HG02938 (cell line): Measurements from ENCODE around the gene CUX1.
"Not testable (repeated sequence)": the region's sequence is repeated elsewhere in the genome, so short reads cannot be mapped to it uniquely, and the experiment has no call there.

ENCODE experiments used
- ATAC-seq: cut with Tn5 transposase; IDR thresholded peaks from one replicate; pipeline ENCODE4 v1.9.1; 2021; ENCODE audit warnings: mild to moderate bottlenecking, moderate library complexity; ENCODE audit not compliant: unreplicated experiment

CUX1 gene

GRCh38 chr7:101993311-101993710 is 175.9 kb downstream of the CUX1 start:
- ATAC-seq = no peak

- no peak for ATAC-seq
Measured at GRCh38 chr7:101995121-101995520, 177.7 kb downstream of the CUX1 start.

GRCh38 chr7:101996131-101996691 is 178.8 kb downstream of the CUX1 start:
- ATAC-seq = no peak

- ATAC-seq = no peak
Measured at GRCh38 chr7:101996876-101997275, 179.4 kb downstream of the CUX1 start.

- no peak for ATAC-seq
Measured at GRCh38 chr7:101998029-101998905, 180.8 kb downstream of the CUX1 start.

GRCh38 chr7:101998906-101999240 is 181.4 kb downstream of the CUX1 start:
- ATAC-seq = no peak

- ATAC-seq = no peak
Measured at GRCh38 chr7:101999393-101999792, 182.0 kb downstream of the CUX1 start.

- no peak for ATAC-seq
Measured at GRCh38 chr7:102000123-102000522, 182.7 kb downstream of the CUX1 start.

- ATAC-seq = no peak
Measured at GRCh38 chr7:102004229-102004628, 186.8 kb downstream of the CUX1 start.

GRCh38 chr7:102004848-102005247 is 187.4 kb downstream of the CUX1 start:
- ATAC-seq = no peak

- no peak for ATAC-seq
Measured at GRCh38 chr7:102005933-102006480, 188.6 kb downstream of the CUX1 start.

GRCh38 chr7:102006695-102007094 is 189.3 kb downstream of the CUX1 start:
- no peak for ATAC-seq

- no peak for ATAC-seq
Measured at GRCh38 chr7:102008535-102009262, 191.3 kb downstream of the CUX1 start.

GRCh38 chr7:102009628-102010027 is 192.2 kb downstream of the CUX1 start:
- no peak for ATAC-seq

GRCh38 chr7:102012112-102012830 is 194.8 kb downstream of the CUX1 start:
- not testable (repeated sequence) for ATAC-seq

GRCh38 chr7:102012941-102013461 is 195.6 kb downstream of the CUX1 start:
- no peak for ATAC-seq

- ATAC-seq = no peak
Measured at GRCh38 chr7:102018876-102019275, 201.4 kb downstream of the CUX1 start.

- no peak for ATAC-seq
Measured at GRCh38 chr7:102019461-102019860, 202.0 kb downstream of the CUX1 start.

GRCh38 chr7:102021841-102022618 is 204.6 kb downstream of the CUX1 start:
- ATAC-seq = no peak
